Measurements from ENCODE around the gene ARL8B. TPM values are rescaled to one million over a fixed set of nuclear protein-coding genes. Genes with fewer than 3 reads are reported as not detected.

ARL8B gene
- total and polyA plus RNA-seq, 2 experiments from 2014 or later: 47.2 to 72.9 TPM

GRCh38 chr3:5202222-5202621 is 80.1 kb downstream of the ARL8B start:
- Histone ChIP-seq H3K4me2 (ENCODE audit: unreplicated experiment) (no peak overlapping the region), H3K27me3 (replicated peaks; ENCODE audit: insufficient read depth) (no peaks in the 10 kb centered on the region), H3K9me3 (ENCODE audit: low read depth) (no peaks in the 10 kb centered on the region), H3K79me2 (ENCODE audit: insufficient read depth) (peaks cover 61% of the 10 kb centered on the region), H3K4me3 (no peak overlapping the region), H2AFZ (no peak overlapping the region), H4K20me1 (ENCODE audit: insufficient read depth) (no peaks in the 10 kb centered on the region), H3K27ac (peak overlapping the region; percentile 44), H3K36me3 (ENCODE audit: low read depth) (peaks cover 50% of the 10 kb centered on the region), H3F3A (ENCODE audit: insufficient read depth) (peaks cover 39% of the 10 kb centered on the region), H3K9me2 (ENCODE audit: insufficient read depth) (no peaks in the 10 kb centered on the region), H3K9ac (peak overlapping the region; percentile 16; the same call in 1 of the 2 replicates), H3K4me1 (ENCODE audit: insufficient read depth) (peaks cover 42% of the 10 kb centered on the region)
- TF ChIP-seq EZH2phosphoT487 (IDR thresholded peaks at IDR 0.05; ENCODE audit: insufficient read depth, low read depth) (no peak), EZH2 (IDR thresholded peaks at IDR 0.05; ENCODE audit: insufficient read depth, poor library complexity, severe bottlenecking) (no peak)
- in situ Hi-C loops (cut with MboI): no loop called here
- peak; percentile 75 for DNase-seq
- 75 to 79% methylated on average over 2 of the region's 2 CpGs for WGBS, 2 experiments (ENCODE audit: low coverage in 1 of 2, low lambda C conversion rate in 2 of 2, missing lambda C conversion rate in 2 of 2)

GRCh38 chr3:5205165-5205941 is 83.3 kb downstream of the ARL8B start:
- Histone ChIP-seq H3K4me2 (ENCODE audit: unreplicated experiment) (peak overlapping the region; percentile 31), H4K20me1 (ENCODE audit: insufficient read depth) (no peaks in the 10 kb centered on the region), H2AFZ (no peak overlapping the region), H3K4me3 (no peak overlapping the region), H3K79me2 (ENCODE audit: insufficient read depth) (peaks cover 31% of the 10 kb centered on the region), H3K9me3 (ENCODE audit: low read depth) (no peaks in the 10 kb centered on the region), H3K4me1 (ENCODE audit: insufficient read depth) (peaks cover 19% of the 10 kb centered on the region), H3K9me2 (ENCODE audit: insufficient read depth) (no peaks in the 10 kb centered on the region), H3K27ac (peak overlapping the region; percentile 74), H3F3A (ENCODE audit: insufficient read depth) (peaks cover 19% of the 10 kb centered on the region; the same call in 1 of the 2 replicates), H3K27me3 (replicated peaks; ENCODE audit: insufficient read depth) (no peaks in the 10 kb centered on the region), H3K36me3 (ENCODE audit: low read depth) (peaks cover 68% of the 10 kb centered on the region), H3K9ac (no peak overlapping the region)
- TF ChIP-seq EZH2 (IDR thresholded peaks at IDR 0.05; ENCODE audit: insufficient read depth, poor library complexity, severe bottlenecking) (no peak), EZH2phosphoT487 (IDR thresholded peaks at IDR 0.05; ENCODE audit: insufficient read depth, low read depth) (no peak)
- in situ Hi-C loops (cut with MboI): no loop called here
- 59 to 63% methylated on average over 7 of the region's 7 CpGs for WGBS, 2 experiments (ENCODE audit: low coverage in 1 of 2, low lambda C conversion rate in 2 of 2, missing lambda C conversion rate in 2 of 2)
- DNase-seq: peak; percentile 73

GRCh38 chr3:5210926-5211325 is 88.8 kb downstream of the ARL8B start:
- no peaks in the 10 kb centered on the region for H3F3A ChIP-seq (ENCODE audit: insufficient read depth)
- no peaks in the 10 kb centered on the region for H3K9me3 ChIP-seq (ENCODE audit: low read depth)
- H3K27ac ChIP-seq: no peak overlapping the region
- H3K4me3 ChIP-seq: no peak overlapping the region
- DNase-seq: no peak
- no peak overlapping the region for H3K4me2 ChIP-seq (ENCODE audit: unreplicated experiment)
- no peaks in the 10 kb centered on the region for H3K27me3 ChIP-seq (replicated peaks; ENCODE audit: insufficient read depth)
- H3K79me2 ChIP-seq (ENCODE audit: insufficient read depth): no peaks in the 10 kb centered on the region
- WGBS, 2 experiments (ENCODE audit: low coverage in 1 of 2, low lambda C conversion rate in 2 of 2, missing lambda C conversion rate in 2 of 2): 97 to 98% methylated on average over 5 of the region's 5 CpGs
- H3K9me2 ChIP-seq (ENCODE audit: insufficient read depth): no peaks in the 10 kb centered on the region
- no peaks in the 10 kb centered on the region for H4K20me1 ChIP-seq (ENCODE audit: insufficient read depth)
- TF ChIP-seq EZH2phosphoT487 (IDR thresholded peaks at IDR 0.05; ENCODE audit: insufficient read depth, low read depth): no peak
- no peak for TF ChIP-seq EZH2 (IDR thresholded peaks at IDR 0.05; ENCODE audit: insufficient read depth, poor library complexity, severe bottlenecking)
- in situ Hi-C loops (cut with MboI): no loop called here
- no peak overlapping the region for H2AFZ ChIP-seq
- H3K36me3 ChIP-seq (ENCODE audit: low read depth): peaks cover 65% of the 10 kb centered on the region
- no peaks in the 10 kb centered on the region for H3K4me1 ChIP-seq (ENCODE audit: insufficient read depth)
- H3K9ac ChIP-seq: no peak overlapping the region

- H3K4me2 ChIP-seq (ENCODE audit: unreplicated experiment): no peak overlapping the region
- no peaks in the 10 kb centered on the region for H3K27me3 ChIP-seq (replicated peaks; ENCODE audit: insufficient read depth)
- no peak for DNase-seq
- H3K27ac ChIP-seq: no peak overlapping the region
- 62 to 67% methylated on average over 9 of the region's 9 CpGs for WGBS, 2 experiments (ENCODE audit: low coverage in 1 of 2, low lambda C conversion rate in 2 of 2, missing lambda C conversion rate in 2 of 2)
- H3K4me1 ChIP-seq (ENCODE audit: insufficient read depth): no peaks in the 10 kb centered on the region
- TF ChIP-seq EZH2phosphoT487 (IDR thresholded peaks at IDR 0.05; ENCODE audit: insufficient read depth, low read depth) (no peak), EZH2 (IDR thresholded peaks at IDR 0.05; ENCODE audit: insufficient read depth, poor library complexity, severe bottlenecking) (no peak)
- no peaks in the 10 kb centered on the region for H3K79me2 ChIP-seq (ENCODE audit: insufficient read depth)
- in situ Hi-C loops (cut with MboI): no loop called here
- H3K36me3 ChIP-seq (ENCODE audit: low read depth): peaks cover 67% of the 10 kb centered on the region
- no peaks in the 10 kb centered on the region for H3K9me3 ChIP-seq (ENCODE audit: low read depth)
- H3K9me2 ChIP-seq (ENCODE audit: insufficient read depth): no peaks in the 10 kb centered on the region
- H3K4me3 ChIP-seq: no peak overlapping the region
- H4K20me1 ChIP-seq (ENCODE audit: insufficient read depth): no peaks in the 10 kb centered on the region
- peaks cover 3% of the 10 kb centered on the region; the same call in 1 of the 2 replicates for H3F3A ChIP-seq (ENCODE audit: insufficient read depth)
- H2AFZ ChIP-seq: no peak overlapping the region
- no peak overlapping the region for H3K9ac ChIP-seq
These were observed 90.8 kb downstream of the ARL8B start for GRCh38 chr3:5212628-5213573.
